ENCODE results near the gene BTBD9. TPM values are rescaled to one million over a fixed set of nuclear protein-coding genes. Genes with fewer than 3 reads are reported as not detected.

BTBD9 gene
- total and polyA plus RNA-seq, 2 of the 13 experiments (the other 11 are each of a cell fraction or from before 2014, with no cell fraction given), result 1.2 to 3.0 TPM

GRCh38 chr6:38639498-38640215, at the start of gene BTBD9 (continued):
- TF ChIP-seq PTBP1 (IDR thresholded peaks at IDR 0.05; ENCODE audit: low read depth, low read length, poor library complexity, severe bottlenecking), result no peak
- no peak for TF ChIP-seq ZNF646 (CRISPR knock-in tag; IDR thresholded peaks at IDR 0.05)
- no peak for TF ChIP-seq ISX (CRISPR knock-in tag; conservative IDR thresholded peaks at IDR 0.05)
- 0 out of 2 replicates have a peak, but pooled peaks have one; percentile 37 for TF ChIP-seq GLI4 (CRISPR knock-in tag; IDR thresholded peaks at IDR 0.05; ENCODE audit: borderline replicate concordance)
- 0 out of 2 replicates have a peak, but pooled peaks have one; percentile 61 for TF ChIP-seq ZFP62 (CRISPR knock-in tag; IDR thresholded peaks at IDR 0.05)
- peak; percentile 60 for TF ChIP-seq ZNF709 (CRISPR knock-in tag; IDR thresholded peaks at IDR 0.05)
- TF ChIP-seq PRMT3 (CRISPR knock-in tag; IDR thresholded peaks at IDR 0.05; ENCODE audit: borderline replicate concordance, low read depth), result no peak
- peak; percentile 57 for TF ChIP-seq DZIP1 (CRISPR knock-in tag; IDR thresholded peaks at IDR 0.05)
- no peak for TF ChIP-seq SNAPC5 (CRISPR knock-in tag; IDR thresholded peaks at IDR 0.05; ENCODE audit: borderline replicate concordance)
- peak; percentile 77; the same call in 1 of the 2 replicates for TF ChIP-seq ZSCAN29 (CRISPR knock-in tag; conservative IDR thresholded peaks at IDR 0.05)
- peak; percentile 67 for TF ChIP-seq HES4 (CRISPR knock-in tag; IDR thresholded peaks at IDR 0.05; ENCODE audit: borderline replicate concordance)
- no peak for TF ChIP-seq TP53 (CRISPR knock-in tag; conservative IDR thresholded peaks at IDR 0.05)
- TF ChIP-seq ZNF776 (CRISPR knock-in tag; IDR thresholded peaks at IDR 0.05), result peak; percentile 59; the same call in 1 of the 2 replicates
- TF ChIP-seq KLF13 (CRISPR knock-in tag; IDR thresholded peaks at IDR 0.05), result no peak
- peak; percentile 94 for TF ChIP-seq CREB1 (IDR thresholded peaks at IDR 0.05)
- TF ChIP-seq CREB1 (CRISPR knock-in tag; IDR thresholded peaks at IDR 0.05), result peak; percentile 92
- peak; percentile 83; the same call in 1 of the 2 replicates for TF ChIP-seq REPIN1 (CRISPR knock-in tag; IDR thresholded peaks at IDR 0.05; ENCODE audit: borderline replicate concordance, low read depth)
- peak; percentile 34 for TF ChIP-seq ZNF350 (CRISPR knock-in tag; IDR thresholded peaks at IDR 0.05; ENCODE audit: borderline replicate concordance, low read depth)
- peak; percentile 59; the same call in 1 of the 2 replicates for TF ChIP-seq SP4 (CRISPR knock-in tag; IDR thresholded peaks at IDR 0.05)
- TF ChIP-seq SAP130 (CRISPR knock-in tag; IDR thresholded peaks at IDR 0.05; ENCODE audit: low read depth), result peak; percentile 76
- TF ChIP-seq ZNF572 (CRISPR knock-in tag; IDR thresholded peaks at IDR 0.05), result peak; percentile 54; the same call in 1 of the 2 replicates
